HCT116 (cell line): ENCODE data around the gene DYNLT4. TPM values are rescaled to one million over a fixed set of nuclear protein-coding genes. Genes with fewer than 3 reads are reported as not detected.

Source experiments
- ATAC-seq: fragments of 200-7000 bp; cut with Tn5 transposase; 2 replicates; pipeline ENCODE4 v1.9.1; 2020; ENCODE audit warnings: mild to moderate bottlenecking, moderate library complexity
- BruUV-seq: library from RNA; stranded (reverse); fragments of 400-500 nt; replicated peaks from 2 replicates; lab custom pipeline; 2021; lab: Mats Ljungman, UMichigan
- CTCF ChIA-PET: fragments of 300-600 bp; sonication (Branson Sonifier 250); formaldehyde crosslinking; loops from one replicate; lab custom pipeline; 2021; ENCODE audit warnings: antibody characterized with exemption; lab: Charles Lee
- POLR2A ChIA-PET: fragments of 300-600, 350-600 bp; sonication (Branson Sonifier 250); formaldehyde crosslinking; loops from one replicate; lab custom pipeline; 2021; ENCODE audit warnings: antibody characterized with exemption; lab: Charles Lee
- RAD21 ChIA-PET, 2 experiments: fragments of 300-600 bp; sonication (Branson Sonifier 250); formaldehyde crosslinking; loops; one replicate each; lab custom pipeline; 2023; ENCODE audit warnings: low total read pairs in 2 of 2; ENCODE audit not compliant: uncharacterized antibody in 2 of 2, unreplicated experiment in 2 of 2, low non-redundant PET in 1 of 2; lab: Charles Lee
- DNase-seq: peaks from one replicate; pipeline ENCODE4 v3.0.0-alpha.2; 2010; ENCODE audit warnings: low read depth, low spot score
- H2AFZ ChIP-seq: fragments of 200-600 bp; shearing (Covaris generic), sonication (generic); 2 replicates; pipeline ENCODE4 v1.6.1; 2017; ENCODE audit warnings: low read depth, mixed run types, mixed read lengths, antibody characterized with exemption, low read length; ENCODE audit not compliant: poor library complexity, severe bottlenecking
- H3K27ac ChIP-seq: 2 replicates; pipeline ENCODE4 v1.5.1; 2012; ENCODE audit warnings: low read depth, low read length
- H3K27me3 ChIP-seq: fragments of 200-600 bp; sonication (generic); 2 replicates; pipeline ENCODE4 v1.6.1; 2016; ENCODE audit warnings: mixed run types, low read length, mixed read lengths; ENCODE audit not compliant: insufficient read depth
- H3K36me3 ChIP-seq, 2 experiments: fragments of 200-500 bp in 1 of 2; fragments of 200-600 bp in 1 of 2; sonication (Bioruptor generic) in 1 of 2; sonication (generic) in 1 of 2; 2 replicates each; pipeline versions ENCODE4 v1.5.1 to v1.6.1; 2014 to 2016; ENCODE audit warnings: low read length in 2 of 2, inconsistent platforms in 1 of 2, mixed read lengths in 1 of 2, mixed run types in 1 of 2; ENCODE audit not compliant: insufficient read depth in 2 of 2, control insufficient read depth in 1 of 2
- H3K4me1 ChIP-seq, 2 experiments: fragments of 200-600 bp in 1 of 2; sonication (generic) in 1 of 2; 2 replicates each; pipeline versions ENCODE4 v1.5.1 to v1.6.1; 2012 to 2017; ENCODE audit warnings: low read length in 2 of 2, inconsistent platforms in 1 of 2, mild to moderate bottlenecking in 1 of 2, mixed read lengths in 1 of 2, mixed run types in 1 of 2, moderate library complexity in 1 of 2; ENCODE audit not compliant: insufficient read depth in 2 of 2, control insufficient read depth in 1 of 2
- H3K4me2 ChIP-seq: fragments of 200-600 bp; sonication (generic); 2 replicates; pipeline ENCODE4 v1.6.1; 2017; ENCODE audit warnings: mixed run types, low read length, mixed read lengths
- H3K4me3 ChIP-seq, 2 experiments: fragments of 200-600 bp in 1 of 2; sonication (generic) in 1 of 2; replicated peaks in 1 of 2; 2 replicates each; pipeline ENCODE4 v1.5.1; 2011 to 2016; ENCODE audit warnings: low read length in 2 of 2, control low read depth in 1 of 2, low read depth in 1 of 2, mild to moderate bottlenecking in 1 of 2, mixed read lengths in 1 of 2, mixed run types in 1 of 2
- H3K79me2 ChIP-seq: fragments of 200-600 bp; sonication (generic); 2 replicates; pipeline ENCODE4 v1.6.1; 2017; ENCODE audit warnings: mild to moderate bottlenecking, mixed run types, low read length, moderate library complexity, mixed read lengths; ENCODE audit not compliant: insufficient read depth
- H3K9ac ChIP-seq: fragments of 200-600 bp; sonication (generic); 2 replicates; pipeline ENCODE4 v1.6.1; 2016; ENCODE audit warnings: low read length, mixed read lengths
- H3K9me2 ChIP-seq: fragments of 200-600 bp; sonication (generic), shearing (Covaris generic); 2 replicates; pipeline ENCODE4 v1.6.1; 2017; ENCODE audit warnings: mixed run types, mild to moderate bottlenecking, moderate library complexity; ENCODE audit not compliant: insufficient read depth
- H3K9me3 ChIP-seq, 2 experiments: fragments of 200-500 bp in 1 of 2; fragments of 200-600 bp in 1 of 2; sonication (Bioruptor generic) in 1 of 2; sonication (generic) in 1 of 2; 2 replicates each; pipeline ENCODE4 v1.6.1; 2014 to 2017; ENCODE audit warnings: low read length in 2 of 2, mixed read lengths in 2 of 2, inconsistent platforms in 1 of 2, low read depth in 1 of 2, mild to moderate bottlenecking in 1 of 2, mixed run types in 1 of 2, moderate library complexity in 1 of 2; ENCODE audit not compliant: control insufficient read depth in 1 of 2, insufficient read depth in 1 of 2
- H4K20me1 ChIP-seq: fragments of 200-600 bp; sonication (generic), shearing (Covaris generic); 2 replicates; pipeline ENCODE4 v1.6.1; 2017; ENCODE audit warnings: mixed run types, mild to moderate bottlenecking, moderate library complexity; ENCODE audit not compliant: insufficient read depth
- ELF1 ChIP-seq: IDR thresholded peaks from 2 replicates; pipeline ENCODE4 v1.6.1; 2012; ENCODE audit warnings: low read depth, borderline replicate concordance
- EZH2 ChIP-seq: fragments of 200-600 bp; sonication (generic); IDR thresholded peaks from 2 replicates; pipeline ENCODE4 v1.6.1; 2017; ENCODE audit warnings: antibody characterized with exemption, mixed run types
- FOSL1 ChIP-seq: IDR thresholded peaks from 2 replicates; pipeline ENCODE4 v1.6.1; 2012; ENCODE audit warnings: low read depth
- JUND ChIP-seq: IDR thresholded peaks from 2 replicates; pipeline ENCODE4 v1.6.1; 2012
- POLR2A ChIP-seq: IDR thresholded peaks from 2 replicates; pipeline ENCODE4 v1.7.0; 2011; ENCODE audit warnings: borderline replicate concordance; ENCODE audit not compliant: insufficient read depth, insufficient read length; ENCODE audit errors: extremely low read depth
- REST ChIP-seq: IDR thresholded peaks from 2 replicates; pipeline ENCODE4 v1.6.1; 2012; ENCODE audit warnings: low read depth
- SRF ChIP-seq: IDR thresholded peaks from 2 replicates; pipeline ENCODE4 v1.6.1; 2012; ENCODE audit warnings: low read depth
- YY1 ChIP-seq: IDR thresholded peaks from 2 replicates; pipeline ENCODE4 v1.6.1; 2011; ENCODE audit warnings: low read length, low read depth, moderate library complexity, mild to moderate bottlenecking; ENCODE audit not compliant: insufficient replicate concordance; ENCODE audit errors: extremely low read depth
- ZFX ChIP-seq: fragments of 450-650 bp; IDR thresholded peaks from 2 replicates; pipeline ENCODE4 v1.6.1; 2017
- ZNF274 ChIP-seq: fragments of 200-500 bp; sonication (Bioruptor generic); IDR thresholded peaks from 2 replicates; pipeline ENCODE4 v1.6.1; 2014; ENCODE audit warnings: mild to moderate bottlenecking, low read depth, low read length, inconsistent platforms
- intact Hi-C: fragments of 100-400 bp; cut with micrococcal nuclease; formaldehyde crosslinking; loops from 2 replicates; pipeline ENCODE4 v1.10.0; 2022
- total RNA-seq: library from RNA; stranded (reverse); gene quantifications from one replicate; pipeline ENCODE4 v1.2.1, GENCODE V29; 2021; ENCODE audit not compliant: unreplicated experiment
- TF ChIP-seq, protein P1 (sequence below): IDR thresholded peaks from 2 replicates; pipeline ENCODE4 v1.6.1; 2011; ENCODE audit warnings: mild to moderate bottlenecking, low read length, moderate library complexity; ENCODE audit not compliant: insufficient replicate concordance; ENCODE audit errors: extremely low read depth

Gene DYNLT4
- total RNA-seq, 1 experiment from 2014 or later, result 0.96 TPM

GRCh38 chr1:44847845-44848244 is 40.7 kb upstream of the DYNLT4 start:
- BruUV-seq, result no TSS peak
- intact Hi-C loops, result no loop called here
- ATAC-seq, result no peak
- no peaks in the 10 kb centered on the region for H3K27me3 ChIP-seq
- DNase-seq, result no peak
- RAD21 ChIA-PET, result no interaction called here
- H3K36me3 ChIP-seq, result no peaks in the 10 kb centered on the region
- H3K27ac ChIP-seq, result no peak overlapping the region
- TF ChIP-seq, protein P1, sequence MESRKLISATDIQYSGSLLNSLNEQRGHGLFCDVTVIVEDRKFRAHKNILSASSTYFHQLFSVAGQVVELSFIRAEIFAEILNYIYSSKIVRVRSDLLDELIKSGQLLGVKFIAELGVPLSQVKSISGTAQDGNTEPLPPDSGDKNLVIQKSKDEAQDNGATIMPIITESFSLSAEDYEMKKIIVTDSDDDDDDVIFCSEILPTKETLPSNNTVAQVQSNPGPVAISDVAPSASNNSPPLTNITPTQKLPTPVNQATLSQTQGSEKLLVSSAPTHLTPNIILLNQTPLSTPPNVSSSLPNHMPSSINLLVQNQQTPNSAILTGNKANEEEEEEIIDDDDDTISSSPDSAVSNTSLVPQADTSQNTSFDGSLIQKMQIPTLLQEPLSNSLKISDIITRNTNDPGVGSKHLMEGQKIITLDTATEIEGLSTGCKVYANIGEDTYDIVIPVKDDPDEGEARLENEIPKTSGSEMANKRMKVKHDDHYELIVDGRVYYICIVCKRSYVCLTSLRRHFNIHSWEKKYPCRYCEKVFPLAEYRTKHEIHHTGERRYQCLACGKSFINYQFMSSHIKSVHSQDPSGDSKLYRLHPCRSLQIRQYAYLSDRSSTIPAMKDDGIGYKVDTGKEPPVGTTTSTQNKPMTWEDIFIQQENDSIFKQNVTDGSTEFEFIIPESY, result no peak
- TF ChIP-seq FOSL1 (no peak), YY1 (no peak), JUND (no peak), POLR2A (no peak), ELF1 (no peak), ZFX (no peak), ZNF274 (no peak), SRF (no peak), REST (no peak), EZH2 (no peak)
- H3K9ac ChIP-seq, result no peak overlapping the region
- no peak overlapping the region for H3K4me3 ChIP-seq
- H3K79me2 ChIP-seq, result no peaks in the 10 kb centered on the region
- no peak overlapping the region for H3K4me2 ChIP-seq
- H3K4me1 ChIP-seq, result no peaks in the 10 kb centered on the region
- CTCF ChIA-PET, result no interaction called here
- POLR2A ChIA-PET, result no interaction called here
- H4K20me1 ChIP-seq, result no peaks in the 10 kb centered on the region
- no peak overlapping the region for H2AFZ ChIP-seq
- H3K9me3 ChIP-seq, result no peaks in the 10 kb centered on the region
- no peaks in the 10 kb centered on the region for H3K9me2 ChIP-seq
